GM18909 (cell line): ENCODE measurements around the gene PTPRN2.

ENCODE experiments used
- ATAC-seq: cut with Tn5 transposase; IDR thresholded peaks from one replicate; pipeline ENCODE4 v1.9.1; 2021; ENCODE audit warnings: mild to moderate bottlenecking; ENCODE audit not compliant: unreplicated experiment, poor library complexity

PTPRN2 gene

DNA sequence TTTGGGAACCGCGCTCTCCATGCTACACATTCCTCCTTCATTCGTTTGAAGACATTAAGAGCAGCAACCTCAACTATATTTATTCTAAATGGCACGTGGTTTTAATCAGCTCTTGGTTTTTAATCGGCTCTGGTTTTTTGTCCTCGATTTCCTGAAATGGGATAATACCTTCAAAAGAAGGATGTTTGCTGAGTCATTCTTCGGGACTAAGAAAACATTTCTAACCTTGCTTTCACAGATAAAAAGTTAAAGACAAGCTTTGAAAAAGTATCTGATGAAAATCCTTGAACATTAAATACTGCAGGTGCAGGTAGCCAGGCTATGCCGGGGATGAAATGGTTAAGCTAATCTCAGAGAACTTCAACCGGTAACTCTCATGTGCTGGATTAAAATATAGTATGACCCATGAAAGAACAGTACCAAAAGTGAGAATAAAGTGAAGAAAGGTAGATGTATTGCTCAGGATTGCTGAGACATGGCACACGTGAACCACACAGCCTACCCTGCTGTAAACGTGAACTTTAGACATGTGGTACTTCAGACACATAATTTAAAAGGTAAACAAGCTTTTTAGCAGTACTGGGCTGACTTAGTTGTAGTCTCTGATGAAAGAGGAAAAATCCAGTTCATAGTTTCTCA lies 89.1 kb downstream of the PTPRN2 start:
- no peak for ATAC-seq

DNA sequence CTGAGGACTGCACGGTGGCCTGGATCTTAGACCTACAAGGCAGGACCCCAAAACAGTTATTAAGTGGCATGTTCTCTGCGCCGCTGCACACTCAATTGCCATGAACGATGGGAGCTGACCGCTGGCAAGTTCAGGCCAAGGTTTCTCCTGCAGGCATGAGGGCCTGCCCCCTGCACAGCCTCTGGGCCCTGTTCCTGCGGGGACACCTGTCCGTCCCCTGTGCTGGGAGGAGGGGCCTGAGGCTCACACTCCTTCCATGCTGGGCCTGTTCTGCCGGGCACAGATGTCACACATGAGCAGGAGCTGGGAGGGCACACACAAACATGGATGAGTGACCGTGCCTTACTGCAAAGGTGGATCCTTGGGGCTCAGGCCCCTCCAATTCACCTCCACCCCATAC lies 90.0 kb downstream of the PTPRN2 start:
- ATAC-seq, result no peak

DNA sequence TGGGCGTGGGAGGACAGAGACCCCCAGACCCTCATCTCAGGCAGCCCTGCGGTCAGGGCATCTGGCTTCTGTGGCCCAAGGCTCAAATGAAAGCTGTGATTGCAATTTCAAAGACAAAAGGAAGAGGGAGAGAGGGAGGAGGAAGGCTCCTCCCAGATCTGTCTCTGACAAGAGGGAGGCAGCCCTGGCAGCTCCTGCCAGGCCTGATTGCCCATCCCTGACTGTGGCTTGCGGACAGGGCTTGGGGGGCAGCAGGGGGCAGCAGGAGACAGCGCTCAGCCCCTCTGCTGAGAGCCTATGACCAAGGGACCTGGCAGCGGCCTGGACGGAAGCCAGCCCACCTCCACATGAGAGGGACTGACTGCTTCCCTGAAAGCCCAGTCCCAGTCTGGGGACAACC lies 91.8 kb downstream of the PTPRN2 start:
- no peak for ATAC-seq

DNA sequence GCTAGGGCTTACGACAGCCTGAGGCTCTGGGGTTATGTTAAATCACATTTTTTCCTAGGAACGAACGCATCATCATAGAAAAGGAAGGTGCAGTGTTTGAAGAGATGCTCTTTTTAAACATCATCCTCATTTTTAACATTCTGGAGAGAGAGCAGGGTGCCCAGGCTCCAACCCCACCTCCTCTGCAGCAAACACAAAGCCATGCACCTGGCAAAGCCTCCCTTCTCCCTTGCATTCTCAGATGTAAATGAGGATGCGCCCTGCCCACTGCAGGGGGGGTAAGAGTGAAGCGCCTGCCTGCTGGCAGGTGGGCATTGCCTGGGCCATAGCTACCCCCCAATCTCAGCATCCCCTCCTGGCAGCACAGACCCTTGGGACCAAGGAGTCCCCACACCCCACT lies 92.4 kb downstream of the PTPRN2 start:
- no peak for ATAC-seq

DNA sequence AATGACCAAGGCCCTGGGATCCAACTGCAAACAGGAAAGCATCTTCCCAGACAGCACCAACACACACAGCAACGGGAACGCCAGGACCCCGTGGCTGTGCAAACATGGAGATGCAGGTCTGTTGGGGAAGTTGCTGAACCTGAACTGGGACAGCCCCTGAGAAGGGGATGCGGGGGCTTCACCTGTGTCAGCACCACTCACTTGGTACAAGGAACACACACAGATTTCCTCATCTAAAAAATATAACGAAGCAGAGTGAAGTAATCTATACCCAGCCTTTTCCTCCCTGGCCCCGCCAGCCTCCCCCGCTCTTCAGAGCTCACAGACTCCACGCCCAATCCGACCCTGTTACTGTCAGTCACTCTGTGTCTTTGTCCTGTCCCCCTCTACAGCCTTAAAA lies 93.0 kb downstream of the PTPRN2 start:
- no peak for ATAC-seq

DNA sequence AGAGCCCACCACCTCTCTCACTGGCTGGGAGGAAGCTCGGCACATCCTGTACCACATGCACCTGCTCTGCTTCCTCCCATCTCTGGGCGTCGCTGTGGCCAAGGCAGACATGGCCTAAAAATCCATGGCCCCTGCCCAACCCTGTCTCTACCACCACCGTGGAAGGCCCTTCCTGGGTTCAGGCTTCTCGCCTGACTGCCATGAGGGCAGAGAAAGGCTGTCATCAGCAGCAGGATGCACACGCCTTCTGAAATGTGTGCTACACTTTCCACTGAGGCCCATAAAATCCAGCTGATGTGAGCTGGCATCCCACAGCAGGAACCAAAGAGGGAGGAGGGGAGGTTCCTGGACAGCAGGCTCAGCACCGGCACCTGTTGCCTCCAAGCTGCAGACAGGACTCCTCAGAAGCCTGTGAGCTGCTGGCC lies 93.4 kb downstream of the PTPRN2 start:
- no peak for ATAC-seq

DNA sequence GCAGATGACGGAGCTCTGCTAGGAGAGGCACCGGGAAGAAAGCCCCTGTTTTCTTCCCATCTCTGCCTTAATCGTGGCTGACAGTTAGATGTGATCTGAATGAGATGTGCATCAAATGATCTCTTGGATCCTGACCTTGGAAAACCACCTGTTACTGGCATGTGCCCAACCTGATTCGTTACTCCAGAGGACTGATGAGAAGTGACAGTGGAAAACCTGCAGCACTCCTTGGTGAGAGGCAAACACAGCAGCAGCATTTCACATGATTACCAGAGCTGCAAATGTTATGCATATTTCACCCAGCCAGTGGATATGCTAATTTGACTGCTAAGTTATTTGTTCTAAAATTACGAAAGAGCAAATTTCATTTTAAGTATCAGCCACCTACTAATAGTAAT lies 95.3 kb downstream of the PTPRN2 start:
- no peak for ATAC-seq

DNA sequence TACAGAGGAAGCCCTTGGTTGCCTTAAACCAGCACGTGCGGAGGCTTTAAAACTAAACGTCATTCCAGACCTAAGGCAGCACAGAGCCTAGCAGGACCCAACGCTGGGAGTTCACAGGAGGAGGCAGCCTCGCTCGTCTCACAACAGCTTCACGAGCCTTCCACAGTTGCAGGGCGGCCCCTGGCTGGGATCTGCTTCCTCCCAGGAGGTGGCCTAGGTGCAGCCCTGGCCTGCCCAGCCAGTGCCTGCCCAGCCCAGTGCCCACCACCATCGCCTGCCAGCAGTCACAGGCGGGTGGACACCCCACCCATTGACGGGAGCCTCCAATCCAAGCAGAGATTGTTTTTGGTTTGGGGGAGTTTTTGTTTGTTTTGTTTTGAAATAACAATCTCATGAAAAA lies 96.5 kb downstream of the PTPRN2 start:
- ATAC-seq, result no peak

DNA sequence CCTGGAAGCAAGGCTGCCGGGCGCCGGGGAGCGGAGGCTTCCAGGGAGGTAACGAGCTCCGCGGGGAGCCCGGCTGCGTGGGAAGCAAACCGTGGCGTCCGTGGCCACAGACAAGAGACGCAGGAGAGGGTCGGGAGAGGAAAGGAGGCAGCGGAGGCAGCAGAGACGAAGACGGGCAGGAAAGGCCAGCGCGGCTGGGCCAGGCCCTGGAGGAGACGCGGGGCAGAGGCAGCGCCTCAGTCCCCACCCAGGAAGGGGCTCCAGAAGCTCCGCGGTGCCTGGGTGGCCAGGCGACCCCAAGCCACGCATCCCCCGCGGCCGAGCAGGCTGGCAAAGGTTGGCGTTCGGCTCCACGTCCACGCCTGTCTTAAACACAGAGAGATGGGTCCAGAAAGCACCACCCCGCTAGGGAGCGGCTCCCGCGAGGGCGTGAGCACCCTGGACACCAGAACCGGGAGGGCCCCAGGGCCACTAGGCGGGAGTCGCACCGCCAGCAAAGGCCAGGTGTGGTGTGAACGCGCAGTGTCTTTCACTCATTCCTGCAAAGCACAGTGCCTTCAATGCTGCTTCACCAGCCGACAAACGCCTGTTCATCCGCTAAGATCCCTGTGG lies 97.3 kb downstream of the PTPRN2 start:
- ATAC-seq, result no peak

DNA sequence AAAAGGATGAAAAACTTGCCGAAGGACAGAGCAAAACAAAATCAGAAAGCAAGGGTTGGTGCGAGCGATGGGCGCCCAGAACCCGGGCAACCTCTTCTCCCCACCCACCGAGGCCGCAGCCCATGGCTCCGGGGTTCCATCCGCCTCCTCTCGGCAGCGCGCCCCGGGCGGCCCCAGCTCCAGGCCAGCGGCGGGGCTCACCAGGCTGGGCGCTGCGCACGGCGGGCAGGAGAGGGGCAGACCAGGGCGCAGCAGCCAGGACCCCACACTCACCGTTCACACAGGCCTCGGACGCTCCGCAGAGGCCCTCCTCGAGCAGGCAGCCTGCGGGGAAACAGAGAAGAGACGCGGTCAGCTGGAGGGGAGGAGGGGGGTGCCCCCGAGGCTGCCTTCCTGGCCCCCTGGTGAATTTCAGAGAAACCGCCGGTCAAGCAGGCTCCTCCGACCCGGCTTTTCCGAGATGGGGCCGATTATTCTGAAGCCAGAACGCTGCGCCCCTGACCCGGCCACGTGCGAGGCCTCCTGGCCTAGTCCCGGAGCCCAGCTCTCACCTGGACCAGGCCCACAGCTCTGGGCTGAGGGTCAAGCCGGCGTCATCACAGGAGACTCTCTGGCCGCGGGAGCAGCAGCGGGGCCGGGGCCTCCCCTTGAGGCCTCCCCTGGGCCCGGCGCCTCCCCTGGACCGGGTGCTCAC lies 98.0 kb downstream of the PTPRN2 start:
- ATAC-seq, result no peak

DNA sequence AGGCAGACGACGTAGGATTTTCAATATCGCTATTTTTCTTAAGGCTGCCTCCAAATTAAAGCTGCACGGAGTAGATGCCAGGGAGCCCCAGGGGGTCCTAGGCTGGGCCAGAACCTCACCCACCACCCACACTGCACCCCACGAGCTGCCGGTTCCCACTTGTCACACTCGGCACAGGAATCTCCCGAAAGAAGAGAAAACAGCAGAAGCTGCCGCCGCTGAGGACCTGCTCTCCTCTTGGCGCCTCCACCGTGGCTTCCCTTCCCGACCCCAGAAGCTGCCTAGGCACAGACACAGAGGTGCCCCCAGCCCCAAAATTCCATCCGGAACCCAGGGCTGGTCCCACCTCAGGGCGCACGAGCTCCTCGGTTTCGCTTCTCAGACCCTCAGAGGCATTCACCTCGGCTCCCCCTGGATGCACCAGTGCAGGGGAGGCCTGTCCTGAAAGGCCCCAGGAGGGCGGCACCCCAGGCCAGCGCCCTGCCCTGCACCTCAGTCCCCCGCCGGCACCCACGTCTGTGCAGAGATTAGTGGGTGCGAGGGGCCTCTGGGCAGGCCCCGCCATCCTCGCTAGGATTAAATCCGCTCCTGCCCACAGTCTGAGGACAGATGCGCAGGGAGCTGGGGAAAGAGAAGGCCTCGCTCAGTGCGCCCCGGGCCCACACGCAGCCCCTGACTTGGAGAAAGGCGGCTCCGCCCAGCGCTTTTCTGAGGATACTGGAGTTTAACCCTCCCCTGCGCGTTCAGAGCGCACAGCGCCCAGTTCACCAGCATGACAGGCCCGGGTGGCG lies 99.2 kb downstream of the PTPRN2 start:
- no peak for ATAC-seq

DNA sequence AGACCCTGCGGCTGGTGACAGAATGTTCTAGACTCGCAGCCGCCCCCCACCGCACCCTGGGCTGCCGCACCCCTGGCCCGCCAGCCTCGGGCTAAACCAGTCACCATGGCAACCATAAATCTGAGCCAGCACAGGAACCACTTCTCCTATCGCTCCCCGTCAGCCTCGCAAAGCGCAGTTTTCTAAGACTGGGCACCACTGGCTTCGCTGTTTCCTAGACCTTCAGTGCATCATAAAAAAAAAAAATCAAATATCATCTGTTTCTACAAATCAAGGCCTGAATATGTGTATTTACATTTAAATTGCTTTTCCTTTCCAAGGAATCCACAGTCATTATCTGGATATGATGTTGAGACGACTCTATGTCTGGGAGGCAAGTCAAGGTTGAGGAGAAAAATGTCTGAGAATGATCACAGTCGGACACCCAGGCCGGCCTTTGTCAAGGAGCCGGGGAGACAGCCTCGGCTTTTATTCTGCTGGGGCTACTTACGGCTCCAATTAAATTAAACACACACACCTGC lies 99.9 kb downstream of the PTPRN2 start:
- no peak for ATAC-seq

DNA sequence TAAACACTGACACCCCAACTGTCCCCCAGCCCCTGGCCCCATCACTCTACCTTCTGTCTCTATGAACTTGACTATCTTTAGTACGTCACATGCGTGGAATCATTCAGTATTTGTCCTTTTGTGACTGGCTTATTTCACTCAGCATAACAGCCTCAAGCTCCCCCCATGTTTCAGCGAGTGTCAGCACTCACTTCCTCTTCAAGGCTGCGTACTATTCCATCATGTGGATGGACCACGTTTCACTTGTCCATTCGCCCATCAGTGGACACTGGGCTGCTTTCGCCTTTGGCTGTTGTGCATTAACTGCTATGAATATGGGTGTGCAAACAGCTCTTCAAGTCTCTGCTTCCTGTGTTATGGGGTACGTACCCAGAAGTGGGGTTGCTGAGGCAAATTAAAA lies 100.7 kb downstream of the PTPRN2 start:
- ATAC-seq, result no peak

DNA sequence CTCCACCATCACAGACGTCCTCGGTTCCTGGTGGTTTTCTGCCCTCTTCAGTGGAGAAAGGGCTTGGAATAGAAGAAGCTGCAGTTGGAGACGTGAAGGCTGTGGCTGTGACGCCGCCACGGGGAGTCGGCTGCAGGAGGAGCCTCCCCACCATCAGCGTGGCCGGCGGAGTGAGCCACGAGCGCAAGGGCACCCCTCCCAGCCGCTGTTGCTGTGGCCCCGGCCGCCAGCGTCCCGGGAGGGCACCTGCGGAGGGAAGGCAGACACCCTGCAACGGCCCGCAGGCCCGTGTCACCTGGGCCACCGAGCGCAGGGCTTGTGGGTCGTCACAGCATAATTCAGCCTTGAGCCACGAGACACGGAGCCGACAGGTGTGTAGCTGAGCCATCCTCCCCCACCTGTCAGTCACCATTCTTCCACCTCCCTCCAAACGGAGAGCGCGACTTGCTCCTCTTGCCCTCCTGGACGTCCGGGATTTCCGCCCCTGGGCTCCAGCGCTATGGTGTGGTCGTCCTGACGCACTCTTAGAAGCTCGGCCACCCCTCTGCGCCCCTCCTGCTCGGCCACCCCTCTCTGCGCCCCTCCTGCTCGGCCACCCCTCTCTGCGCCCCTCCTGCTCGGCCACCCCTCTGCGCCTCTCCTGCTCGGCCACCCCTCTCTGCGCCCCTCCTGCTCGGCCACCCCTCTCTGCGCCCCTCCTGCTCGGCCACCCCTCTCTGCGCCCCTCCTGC lies 102.7 kb downstream of the PTPRN2 start:
- no peak for ATAC-seq

DNA sequence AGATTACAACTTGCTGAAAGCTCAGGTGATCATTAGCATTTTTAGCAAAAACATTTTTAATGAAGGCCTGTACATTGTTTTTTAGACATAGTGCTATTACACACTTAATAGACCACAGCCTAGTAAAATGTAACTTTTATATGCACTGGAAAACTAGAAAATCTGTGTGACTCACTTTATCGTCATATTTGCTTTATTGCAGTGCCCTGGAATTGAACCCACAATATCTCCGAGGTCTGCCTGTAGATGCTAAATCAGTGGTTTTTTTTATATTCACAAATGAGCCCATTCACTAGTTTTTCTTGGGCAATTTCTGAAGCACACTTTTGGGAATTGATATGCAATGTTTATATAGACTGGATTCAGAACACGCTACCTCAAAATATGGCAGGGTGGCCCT lies 105.1 kb downstream of the PTPRN2 start:
- ATAC-seq, result no peak

DNA sequence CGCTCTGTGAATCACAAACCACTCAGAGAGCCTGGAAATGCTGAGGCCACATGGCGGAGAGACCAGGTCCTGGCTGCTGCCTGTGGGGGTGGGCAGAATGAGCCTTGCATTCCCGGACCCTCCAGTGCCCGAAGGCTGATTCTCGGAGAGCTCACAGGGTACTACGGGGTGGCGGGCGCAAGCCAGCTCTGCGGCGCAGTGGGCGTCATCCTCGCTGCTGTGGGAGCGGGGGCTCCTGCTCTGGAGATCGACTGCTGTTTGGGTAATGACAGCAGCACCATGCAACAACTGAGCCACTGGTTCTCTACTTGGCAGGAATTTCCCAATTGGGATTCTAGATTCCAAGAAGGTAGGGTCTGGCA lies 108.0 kb downstream of the PTPRN2 start:
- ATAC-seq, result no peak

DNA sequence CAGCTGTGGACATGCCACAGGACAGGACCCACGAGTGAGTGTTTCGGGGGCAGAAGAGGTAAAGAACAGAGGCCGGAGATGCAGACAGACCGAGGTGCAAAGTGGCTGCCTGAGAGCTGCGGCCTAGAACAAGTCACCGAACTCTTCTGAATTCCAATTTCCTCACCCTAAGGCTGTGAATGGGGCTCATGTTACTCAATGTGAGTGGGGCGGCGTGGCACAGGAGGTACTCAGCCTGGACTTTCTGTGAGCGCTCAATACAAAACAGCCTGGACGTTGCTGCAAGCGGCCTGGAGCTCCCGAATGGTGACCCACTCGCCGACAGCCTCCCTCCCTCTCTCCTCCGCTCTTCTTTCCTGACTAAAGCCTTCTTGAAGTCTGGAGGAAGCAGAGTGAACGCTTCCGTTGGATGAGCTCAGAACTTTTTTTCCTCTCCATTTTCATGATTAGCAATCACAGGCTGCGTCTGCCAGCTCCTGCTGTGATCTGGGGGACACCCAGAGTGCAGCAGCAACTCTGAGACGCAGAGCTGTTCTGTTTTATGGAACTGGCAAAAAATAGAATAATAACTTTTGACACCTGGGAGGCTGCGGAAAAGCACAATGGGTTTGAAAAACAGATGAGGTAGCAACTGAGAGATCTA lies 108.5 kb downstream of the PTPRN2 start:
- no peak for ATAC-seq

DNA sequence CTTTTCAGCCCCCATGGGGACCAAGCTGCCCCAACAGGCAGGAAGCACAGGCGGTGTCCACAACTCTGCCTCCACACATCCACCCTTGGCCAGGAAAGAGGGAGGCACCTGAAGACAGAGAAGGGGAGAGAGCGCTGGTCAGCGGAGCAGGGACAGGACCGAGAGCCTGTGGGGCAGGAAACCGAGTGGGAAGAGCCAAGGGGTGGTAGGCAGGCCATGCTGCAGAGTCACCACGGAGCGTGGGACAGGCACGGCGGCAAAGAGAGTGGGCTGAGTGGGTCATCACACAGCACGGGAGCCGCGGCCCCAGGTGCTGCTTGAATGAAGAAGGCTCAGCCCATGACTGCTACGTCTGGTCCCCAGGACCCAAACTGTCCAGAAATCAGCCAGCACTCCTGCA lies 109.8 kb downstream of the PTPRN2 start:
- ATAC-seq, result no peak

DNA sequence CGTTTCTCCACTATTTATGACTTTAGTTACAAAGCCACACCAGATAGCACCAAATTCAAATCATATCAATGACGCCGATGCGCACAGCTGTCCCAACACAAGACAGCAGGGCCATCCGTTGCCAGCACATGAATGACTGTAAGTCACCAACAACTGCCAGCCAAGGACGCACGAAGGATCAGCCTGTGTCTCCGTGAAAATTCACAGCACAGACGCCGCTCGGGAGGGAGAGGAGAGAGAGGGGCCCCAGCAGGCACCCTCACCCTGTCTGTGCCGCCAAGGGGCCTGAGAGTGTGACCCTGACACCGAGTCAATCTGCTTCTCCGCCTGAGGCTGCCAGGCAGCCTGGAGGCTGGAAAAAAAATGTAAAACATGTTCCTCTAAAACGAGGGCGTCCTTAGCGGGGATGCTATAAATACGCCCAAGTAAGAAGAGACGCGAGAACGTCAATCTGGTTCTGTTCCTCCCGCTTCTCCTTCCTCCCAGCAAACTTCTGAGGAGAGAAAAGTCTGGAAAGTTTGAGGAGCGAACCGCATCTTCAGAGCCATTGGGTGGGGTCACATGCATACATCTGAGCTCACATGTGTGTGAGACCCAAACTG lies 111.2 kb downstream of the PTPRN2 start:
- ATAC-seq, result no peak

DNA sequence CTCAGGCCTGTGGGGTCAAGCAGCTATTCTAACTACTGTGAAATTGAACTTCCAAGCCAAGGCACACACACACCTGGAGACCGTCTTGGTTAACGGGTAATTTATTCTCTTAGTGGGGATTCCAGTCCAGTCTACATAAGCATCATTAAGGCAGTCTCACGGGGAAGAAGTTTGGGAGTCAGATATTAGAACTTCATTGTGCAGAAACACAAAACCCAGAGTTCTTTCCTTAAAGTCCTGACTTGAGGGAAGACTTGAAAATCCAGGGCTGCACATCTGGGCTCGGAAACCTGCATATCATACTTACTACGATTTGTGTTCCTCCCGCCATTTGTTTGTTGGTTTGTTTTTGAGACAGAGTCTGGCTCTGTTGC lies 112.0 kb downstream of the PTPRN2 start:
- no peak for ATAC-seq
